B cell (primary cell): Measurements from ENCODE around the gene HOXA10. TPM values are rescaled to one million over a fixed set of nuclear protein-coding genes. Genes with fewer than 3 reads are reported as not detected.
A peak's percentile ranks its signal among the peaks of the same experiment; 100 is the strongest.

Experiments used
- ATAC-seq: fragments of 200-7000 bp; cut with Tn5 transposase; one replicate; pipeline ENCODE4 v1.10.0; 2021; ENCODE audit warnings: low read depth, mild to moderate bottlenecking, moderate number of reproducible peaks, moderate library complexity
- CTCF ChIA-PET: fragments of 350-600 bp; sonication (Branson Sonifier 250); formaldehyde crosslinking; loops from one replicate; lab custom pipeline; 2021; ENCODE audit warnings: antibody characterized with exemption, inconsistent platforms; lab: Charles Lee
- POLR2A ChIA-PET: fragments of 350-600 bp; sonication (Branson Sonifier 250); formaldehyde crosslinking; loops from one replicate; lab custom pipeline; 2021; ENCODE audit warnings: antibody characterized with exemption; lab: Charles Lee
- DNase-seq: peaks from one replicate; pipeline ENCODE4 v3.0.0; 2013
- H2AFZ ChIP-seq: 2 replicates; pipeline ENCODE4 v1.6.1; 2012; ENCODE audit warnings: mild to moderate bottlenecking, low read depth, low read length; ENCODE audit not compliant: insufficient read depth, poor library complexity, severe bottlenecking
- H3K27ac ChIP-seq, 2 donors: 1 replicate in 1 of 2; 2 replicates in 1 of 2; pipeline ENCODE4 v1.5.1; 2012 to 2013; ENCODE audit warnings: low read length in 2 of 2, mild to moderate bottlenecking in 2 of 2, moderate library complexity in 1 of 2
- H3K27me3 ChIP-seq, 4 experiments: fragments of 200-600 bp in 1 of 4; sonication (generic) in 1 of 4; replicated peaks in 1 of 4; 1 replicate in 2 of 4; 2 replicates in 2 of 4; pipeline versions ENCODE4 v1.6.1 to v1.7.0; 2013 to 2016; ENCODE audit warnings: low read length in 3 of 4, mild to moderate bottlenecking in 2 of 4, mixed read lengths in 1 of 4, moderate library complexity in 1 of 4; ENCODE audit not compliant: insufficient read depth in 4 of 4, control insufficient read depth in 3 of 4; ENCODE audit errors: control extremely low read depth in 1 of 4
- H3K36me3 ChIP-seq, 2 experiments: replicated peaks in 1 of 2; 1 replicate in 1 of 2; 2 replicates in 1 of 2; pipeline versions ENCODE4 v1.6.1 to v1.7.1; 2013; ENCODE audit warnings: low read length in 1 of 2; ENCODE audit not compliant: insufficient read depth in 2 of 2, control insufficient read depth in 1 of 2; ENCODE audit errors: control extremely low read depth in 1 of 2, extremely low read depth in 1 of 2
- H3K4me1 ChIP-seq, 2 donors: fragments of 200-600 bp in 1 of 2; sonication (generic) in 1 of 2; 1 replicate in 1 of 2; 2 replicates in 1 of 2; pipeline versions ENCODE4 v1.5.1 to v1.6.1; 2013 to 2017; ENCODE audit warnings: low read length in 2 of 2; ENCODE audit not compliant: control insufficient read depth in 2 of 2, insufficient read depth in 2 of 2
- H3K4me2 ChIP-seq: replicated peaks from 2 replicates; pipeline ENCODE3; 2012; ENCODE audit warnings: mild to moderate bottlenecking, low read depth, low read length; ENCODE audit not compliant: poor library complexity, severe bottlenecking
- H3K4me3 ChIP-seq, 5 experiments: fragments of 200-600 bp in 1 of 5; sonication (generic) in 1 of 5; 1 replicate in 3 of 5; 2 replicates in 2 of 5; pipeline versions ENCODE4 v1.5.1 to v1.7.0; 2011 to 2016; ENCODE audit warnings: low read length in 4 of 5, mild to moderate bottlenecking in 4 of 5, low read depth in 2 of 5, control low read depth in 1 of 5, moderate library complexity in 1 of 5; ENCODE audit not compliant: insufficient read depth in 1 of 5; ENCODE audit errors: control extremely low read depth in 1 of 5, extremely low read depth in 1 of 5
- H3K79me2 ChIP-seq: fragments of 200-600 bp; sonication (generic); one replicate; pipeline ENCODE4 v1.6.0; 2016; ENCODE audit warnings: low read length; ENCODE audit not compliant: control insufficient read depth, insufficient read depth
- H3K9ac ChIP-seq: fragments of 200-600 bp; sonication (generic); 2 replicates; pipeline ENCODE4 v1.6.1; 2017; ENCODE audit warnings: mild to moderate bottlenecking, low read length, moderate library complexity
- H3K9me3 ChIP-seq, 3 donors: one replicate each; pipeline versions ENCODE4 v1.6.1 to v1.7.1; 2013; ENCODE audit warnings: low read length in 2 of 3; ENCODE audit not compliant: control insufficient read depth in 2 of 3, insufficient read depth in 1 of 3; ENCODE audit errors: control extremely low read depth in 1 of 3
- H4K20me1 ChIP-seq: 2 replicates; pipeline ENCODE4 v1.6.0; 2012; ENCODE audit warnings: mild to moderate bottlenecking, low read length; ENCODE audit not compliant: insufficient read depth, control insufficient read depth, poor library complexity, severe bottlenecking
- H3K27ac Mint-ChIP-seq: one replicate; pipeline ENCODE4 v1.8.0; 2021; ENCODE audit warnings: mixed read lengths
- H3K27me3 Mint-ChIP-seq: one replicate; pipeline ENCODE4 v1.8.0; 2021; ENCODE audit warnings: mixed read lengths
- H3K4me1 Mint-ChIP-seq: one replicate; pipeline ENCODE4 v1.8.0; 2021; ENCODE audit warnings: mixed read lengths
- H3K4me3 Mint-ChIP-seq: one replicate; pipeline ENCODE4 v1.8.0; 2021; ENCODE audit warnings: mixed read lengths
- H3K9me3 Mint-ChIP-seq: one replicate; pipeline ENCODE4 v1.8.0; 2022; ENCODE audit warnings: mixed read lengths; ENCODE audit not compliant: insufficient read depth
- EZH2 ChIP-seq: IDR thresholded peaks from 2 replicates; pipeline ENCODE4 v1.6.1; 2012; ENCODE audit warnings: borderline replicate concordance, low read depth, mild to moderate bottlenecking, moderate library complexity, low read length; ENCODE audit not compliant: insufficient read depth, poor library complexity, severe bottlenecking
- WGBS: methylation state at CpG from one replicate; pipeline ENCODE4 v1.1.5; 2013; ENCODE audit warnings: missing lambda C conversion rate; ENCODE audit not compliant: insufficient coverage; 5-methylcytosine and 5-hydroxymethylcytosine counted together
- intact Hi-C: fragments of 100-400 bp; cut with micrococcal nuclease; formaldehyde crosslinking; loops from one replicate; pipeline ENCODE4 v1.10.0; 2022
- polyA plus RNA-seq: library from polyadenylated mRNA; depleted of rRNA; stranded (reverse); fragments of >200 nt; gene quantifications from 2 replicates; pipeline ENCODE4 v1.2.3, GENCODE V29; 2012
- total RNA-seq, 2 donors: library from RNA; stranded (reverse); fragments of 120-200 nt in 1 of 2; gene quantifications; 1 replicate in 1 of 2; 2 replicates in 1 of 2; pipeline versions ENCODE4 v1.2.3 to v1.2.4, GENCODE V29; 2013 to 2022
- TF ChIP-seq, protein P1 (sequence below): fragments of 200-600 bp; IDR thresholded peaks from one replicate; pipeline ENCODE4 v1.8.0; 2022; ENCODE audit warnings: antibody characterized with exemption, mild to moderate bottlenecking

Gene HOXA10
- total and polyA plus RNA-seq, 2 donors (not counting 1 experiment from before 2014, with no cell fraction given): not detected

DNA sequence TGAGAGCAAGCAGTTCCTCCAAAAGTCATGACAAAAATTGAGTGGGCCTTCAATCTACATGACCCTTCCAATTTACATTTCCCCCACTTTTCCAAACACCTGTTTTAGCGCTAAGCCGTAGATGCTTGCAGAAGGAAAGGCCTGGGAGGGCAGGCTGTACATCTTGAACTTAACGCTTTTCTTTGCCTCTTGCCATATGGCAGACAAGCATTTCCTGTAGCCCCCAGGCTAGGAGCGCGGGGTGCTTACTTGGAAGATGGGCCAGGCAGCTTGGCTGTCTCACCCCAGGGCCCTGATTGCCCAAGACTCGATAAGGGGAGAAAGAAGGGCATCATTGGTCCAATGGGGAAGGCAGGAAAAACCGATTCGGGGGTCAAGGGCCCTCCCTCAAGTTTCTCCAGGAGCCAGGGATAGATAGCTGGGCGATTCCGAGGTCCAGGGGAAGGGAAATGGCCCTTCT, 1.8 kb downstream of the HOXA10 start:
- Histone ChIP-seq H3K79me2 (no peaks in the 10 kb centered on the region), H3K36me3 (no peaks in the 10 kb centered on the region), H2AFZ (no peak overlapping the region), H3K9ac (no peak overlapping the region), H3K4me2 (no peak overlapping the region), H3K9me3 (peaks cover 0 to 68% (median 16%) of the 10 kb centered on the region in 3 donors), H3K4me1 (peaks cover 38 to 63% of the 10 kb centered on the region in 2 donors), H3K4me3 (no peak overlapping the region), H3K27ac (no peak overlapping the region), H4K20me1 (peaks cover 8% of the 10 kb centered on the region), H3K27me3 (peaks cover 0 to 96% (median 80%) of the 10 kb centered on the region in 4 experiments)
- H3K4me1 Mint-ChIP-seq: peaks cover 19% of the 10 kb centered on the region
- POLR2A ChIA-PET: no interaction called here
- intact Hi-C loops: no loop called here
- CTCF ChIA-PET: interaction anchor here (0.9 to 2.8 kb wide), 6 partner anchors 10 to 1306 kb away, joined by 3 to 10 read pairs (median 4); no protein-coding TSS in a partner anchor
- ATAC-seq: no peak
- TF ChIP-seq, protein P1, sequence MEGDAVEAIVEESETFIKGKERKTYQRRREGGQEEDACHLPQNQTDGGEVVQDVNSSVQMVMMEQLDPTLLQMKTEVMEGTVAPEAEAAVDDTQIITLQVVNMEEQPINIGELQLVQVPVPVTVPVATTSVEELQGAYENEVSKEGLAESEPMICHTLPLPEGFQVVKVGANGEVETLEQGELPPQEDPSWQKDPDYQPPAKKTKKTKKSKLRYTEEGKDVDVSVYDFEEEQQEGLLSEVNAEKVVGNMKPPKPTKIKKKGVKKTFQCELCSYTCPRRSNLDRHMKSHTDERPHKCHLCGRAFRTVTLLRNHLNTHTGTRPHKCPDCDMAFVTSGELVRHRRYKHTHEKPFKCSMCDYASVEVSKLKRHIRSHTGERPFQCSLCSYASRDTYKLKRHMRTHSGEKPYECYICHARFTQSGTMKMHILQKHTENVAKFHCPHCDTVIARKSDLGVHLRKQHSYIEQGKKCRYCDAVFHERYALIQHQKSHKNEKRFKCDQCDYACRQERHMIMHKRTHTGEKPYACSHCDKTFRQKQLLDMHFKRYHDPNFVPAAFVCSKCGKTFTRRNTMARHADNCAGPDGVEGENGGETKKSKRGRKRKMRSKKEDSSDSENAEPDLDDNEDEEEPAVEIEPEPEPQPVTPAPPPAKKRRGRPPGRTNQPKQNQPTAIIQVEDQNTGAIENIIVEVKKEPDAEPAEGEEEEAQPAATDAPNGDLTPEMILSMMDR: no peak
- TF ChIP-seq EZH2: no peak
- DNase-seq: peak; percentile 48
- H3K9me3 Mint-ChIP-seq: no peaks in the 10 kb centered on the region
- peaks cover 56% of the 10 kb centered on the region for H3K27me3 Mint-ChIP-seq
- H3K4me3 Mint-ChIP-seq: peak overlapping the region; percentile 44
- peak overlapping the region; percentile 23 for H3K27ac Mint-ChIP-seq
- WGBS: 9% methylated on average over 10 of the region's 10 CpGs

DNA sequence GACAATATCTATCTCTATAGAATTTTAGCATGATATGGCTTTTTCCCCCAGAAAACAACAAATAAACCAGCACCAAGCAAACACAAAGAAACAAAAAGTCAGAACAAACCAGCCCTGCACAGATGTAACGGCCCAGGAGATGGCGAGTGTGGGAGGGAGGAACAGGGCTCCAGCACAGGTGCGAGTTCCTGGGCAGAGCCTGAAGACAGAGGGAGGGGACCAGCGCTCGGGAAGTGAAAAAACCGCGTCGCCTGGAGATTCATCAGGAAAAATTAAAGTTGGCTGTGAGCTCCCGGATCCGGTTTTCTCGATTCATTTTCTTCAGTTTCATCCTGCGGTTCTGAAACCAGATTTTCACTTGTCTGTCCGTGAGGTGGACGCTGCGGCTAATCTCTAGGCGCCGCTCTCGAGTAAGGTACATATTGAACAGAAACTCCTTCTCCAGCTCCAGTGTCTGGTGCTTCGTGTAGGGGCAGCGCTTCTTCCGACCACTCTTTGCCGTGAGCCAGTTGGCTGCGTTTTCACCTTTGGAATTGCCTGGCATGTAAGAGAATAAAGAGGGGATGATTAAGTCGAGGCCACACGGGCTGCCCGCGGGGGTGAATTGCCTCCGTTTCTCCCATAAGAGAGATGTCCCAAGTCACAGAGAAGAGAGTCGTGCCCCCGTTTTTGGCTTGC, 2.3 kb downstream of the HOXA10 start:
- no peaks in the 10 kb centered on the region for H3K9me3 Mint-ChIP-seq
- H3K27ac Mint-ChIP-seq: peak overlapping the region; percentile 77
- Histone ChIP-seq H3K4me3 (no peak overlapping the region), H3K27ac (no peak overlapping the region), H3K4me2 (no peak overlapping the region), H3K36me3 (no peaks in the 10 kb centered on the region), H4K20me1 (peaks cover 8% of the 10 kb centered on the region), H3K79me2 (no peaks in the 10 kb centered on the region), H3K9me3 (peaks cover 0 to 74% (median 19%) of the 10 kb centered on the region in 3 donors), H3K27me3 (peaks cover 0 to 96% (median 81%) of the 10 kb centered on the region in 4 experiments), H3K9ac (no peak overlapping the region), H3K4me1 (peaks cover 41 to 68% of the 10 kb centered on the region in 2 donors), H2AFZ (no peak overlapping the region)
- DNase-seq (peak; percentile 49), ATAC-seq (no peak)
- peaks cover 61% of the 10 kb centered on the region for H3K27me3 Mint-ChIP-seq
- TF ChIP-seq, protein P1: no peak
- no peak for TF ChIP-seq EZH2
- WGBS: 6% methylated on average over 27 of the region's 30 CpGs
- POLR2A ChIA-PET: no interaction called here
- peak overlapping the region; percentile 44 for H3K4me3 Mint-ChIP-seq
- intact Hi-C loops: no loop called here
- CTCF ChIA-PET: interaction anchor here (1.0 to 2.8 kb wide), 5 partner anchors 11 to 27 kb away, joined by 3 to 10 read pairs (median 3); no protein-coding TSS in a partner anchor
- H3K4me1 Mint-ChIP-seq: peaks cover 19% of the 10 kb centered on the region
